Measurements from ENCODE around the gene VIT.

VIT gene

DNA sequence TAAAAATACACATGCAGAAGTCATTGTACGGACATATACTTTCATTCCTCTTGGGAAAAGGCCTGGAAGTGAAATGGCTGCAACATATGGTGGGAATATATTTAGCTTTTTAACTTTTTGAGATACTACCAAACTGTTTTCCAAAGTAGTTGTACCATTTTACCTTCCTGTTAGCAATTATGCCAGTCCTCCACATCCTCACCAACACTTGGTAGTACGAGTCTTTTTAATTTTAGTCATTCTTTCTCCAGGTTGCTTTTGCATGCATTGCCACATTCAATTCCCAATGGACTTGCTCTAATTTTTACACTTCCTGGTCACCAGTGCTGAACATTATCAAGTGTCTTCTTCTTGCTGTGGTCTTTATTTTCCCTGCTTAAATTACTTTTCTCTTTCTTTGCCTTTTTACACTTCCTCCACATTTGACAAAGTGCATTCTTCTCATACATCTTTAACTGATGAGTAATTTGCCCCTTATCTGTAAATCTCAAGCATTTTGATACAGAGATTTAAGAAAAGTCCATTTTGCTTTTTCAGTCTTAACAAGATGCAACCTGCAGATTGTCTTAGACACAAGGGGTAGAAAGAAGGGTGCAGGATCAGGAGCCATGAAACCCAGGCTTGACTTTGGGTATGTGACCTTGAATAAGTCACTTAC lies 14.5 kb downstream of the VIT start:
- no peak for DNase-seq

- no peak for DNase-seq
These were observed 15.3 kb downstream of the VIT start for GRCh38 chr2:36711741-36712314.

GRCh38 chr2:36713310-36713709 lies 16.8 kb downstream of the VIT start:
- DNase-seq = no peak

DNA sequence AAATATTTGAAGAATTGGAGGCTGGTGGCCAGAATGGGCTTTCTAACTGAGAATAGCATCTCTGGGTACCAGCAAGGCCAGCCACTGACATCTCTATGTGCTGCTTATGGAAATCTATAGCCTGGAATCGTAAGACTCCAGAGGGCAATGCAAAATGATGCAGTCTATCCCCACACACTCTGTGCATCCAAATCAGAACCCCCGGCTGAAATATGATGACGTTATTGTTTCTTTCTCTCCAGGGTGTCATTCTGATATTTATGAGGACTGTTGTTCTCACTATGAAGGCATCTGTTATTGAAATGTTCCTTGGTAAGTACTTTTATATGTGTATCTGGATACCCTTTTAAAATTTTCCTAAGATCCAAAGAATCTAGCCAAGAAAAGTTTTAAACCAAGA lies 19.6 kb downstream of the VIT start:
- no peak for DNase-seq

GRCh38 chr2:36717603-36718266 lies 21.2 kb downstream of the VIT start:
- no peak for DNase-seq

- no peak for DNase-seq
These were observed 31.0 kb downstream of the VIT start for GRCh38 chr2:36727550-36727949.

DNA sequence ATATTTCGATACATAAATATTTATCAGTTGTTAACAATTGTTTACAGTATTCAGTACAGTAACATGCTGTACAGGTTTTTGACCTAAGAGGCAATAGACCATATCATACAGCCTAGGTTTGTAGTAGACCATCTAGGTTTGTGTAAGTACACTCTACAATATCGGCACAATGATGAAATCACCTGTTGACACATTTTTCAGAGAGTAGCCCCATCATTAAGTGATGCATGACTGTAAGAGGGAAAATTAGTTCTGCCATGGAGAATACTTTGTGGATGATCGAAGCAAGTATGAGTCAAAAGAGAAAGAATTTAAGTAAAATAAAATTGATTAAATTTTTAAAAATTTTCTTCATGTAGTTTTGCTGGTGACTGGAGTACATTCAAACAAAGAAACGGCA lies 32.6 kb downstream of the VIT start:
- DNase-seq = no peak

DNA sequence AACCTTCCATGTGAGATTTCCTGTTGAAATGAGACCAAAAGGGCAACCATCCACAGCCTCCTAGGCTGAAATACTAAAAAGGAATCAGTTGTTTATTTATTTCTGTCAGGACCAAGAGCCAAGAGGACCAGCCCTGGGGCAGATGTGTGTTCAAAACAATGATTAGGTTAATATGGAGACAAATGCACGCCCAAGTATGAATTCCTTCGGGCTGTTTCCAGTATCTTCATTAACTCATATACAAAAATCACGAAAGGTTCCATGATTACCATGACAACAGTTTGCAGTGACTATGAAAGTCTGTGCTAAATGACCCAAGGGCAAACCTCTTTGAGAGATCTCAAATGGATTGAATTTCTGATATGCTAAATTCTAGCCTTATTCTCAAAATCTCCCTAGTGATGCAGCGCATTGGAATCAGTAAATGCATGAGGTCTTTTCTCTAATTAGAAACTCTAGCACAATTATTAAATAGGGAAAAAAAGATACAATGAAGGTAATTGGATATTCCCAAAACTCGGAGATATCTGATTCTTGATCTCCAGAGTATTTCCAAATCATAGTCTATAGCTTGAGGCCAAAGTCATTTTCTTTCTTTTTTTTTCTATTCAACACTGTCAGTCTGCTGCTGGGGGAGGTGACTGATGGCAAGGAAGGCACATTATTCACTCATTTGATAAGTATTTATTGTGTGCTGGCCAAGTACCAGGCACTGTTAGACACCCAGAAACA lies 35.6 kb downstream of the VIT start:
- DNase-seq = no peak

- no peak for DNase-seq
These were observed 36.1 kb downstream of the VIT start for GRCh38 chr2:36732673-36733036.

DNA sequence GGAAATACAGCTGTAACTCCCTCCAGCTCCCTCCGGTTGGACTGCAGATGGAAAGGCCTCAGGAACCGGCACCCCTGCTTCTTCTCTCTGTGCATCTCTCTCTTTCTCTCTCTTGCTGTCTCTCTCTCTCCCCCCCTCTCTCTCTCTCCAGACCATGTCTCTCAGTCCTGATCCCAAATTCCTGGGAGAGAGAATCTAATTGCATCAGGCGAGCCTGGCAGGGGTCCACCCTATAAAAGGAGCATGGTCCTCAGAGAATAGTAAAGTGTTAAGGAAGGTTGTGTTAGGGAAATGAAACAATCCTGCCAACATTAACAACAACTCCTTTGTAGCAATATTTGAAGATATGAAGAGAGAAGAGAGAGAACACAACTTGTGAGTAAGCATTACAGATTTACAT lies 36.7 kb downstream of the VIT start:
- DNase-seq = no peak

GRCh38 chr2:36734304-36734703 lies 37.8 kb downstream of the VIT start:
- DNase-seq = no peak

DNA sequence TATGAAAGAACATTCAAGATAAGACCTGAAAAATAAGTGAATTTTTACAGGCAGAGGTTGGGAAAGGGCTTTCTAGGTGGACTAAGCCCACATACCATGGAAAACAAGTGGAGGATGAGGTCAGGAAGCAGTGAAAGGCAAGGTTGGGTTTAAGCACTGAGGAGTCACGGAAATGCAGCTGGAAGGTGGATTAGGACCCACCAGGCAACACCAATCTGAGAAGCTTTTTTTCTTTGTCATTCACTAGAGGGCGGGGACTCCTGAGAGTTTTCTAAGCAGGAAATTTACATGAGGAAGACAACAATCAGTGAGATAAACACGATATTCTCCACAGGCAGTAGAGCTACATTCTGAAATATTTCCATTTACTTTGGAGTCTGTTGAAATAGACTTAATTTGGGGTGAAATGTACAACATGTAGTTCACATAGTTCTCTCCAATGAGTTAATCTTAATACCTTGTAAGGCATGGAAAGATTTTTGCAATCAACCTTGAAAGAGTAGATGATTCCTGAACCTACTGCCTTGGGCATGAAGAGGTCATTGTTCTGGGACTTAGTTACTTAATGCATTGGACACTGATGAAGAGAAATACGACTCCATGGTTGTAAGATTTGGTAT lies 40.7 kb downstream of the VIT start:
- no peak for DNase-seq

- DNase-seq = no peak
These were observed 43.6 kb downstream of the VIT start for GRCh38 chr2:36740061-36740460.

DNA sequence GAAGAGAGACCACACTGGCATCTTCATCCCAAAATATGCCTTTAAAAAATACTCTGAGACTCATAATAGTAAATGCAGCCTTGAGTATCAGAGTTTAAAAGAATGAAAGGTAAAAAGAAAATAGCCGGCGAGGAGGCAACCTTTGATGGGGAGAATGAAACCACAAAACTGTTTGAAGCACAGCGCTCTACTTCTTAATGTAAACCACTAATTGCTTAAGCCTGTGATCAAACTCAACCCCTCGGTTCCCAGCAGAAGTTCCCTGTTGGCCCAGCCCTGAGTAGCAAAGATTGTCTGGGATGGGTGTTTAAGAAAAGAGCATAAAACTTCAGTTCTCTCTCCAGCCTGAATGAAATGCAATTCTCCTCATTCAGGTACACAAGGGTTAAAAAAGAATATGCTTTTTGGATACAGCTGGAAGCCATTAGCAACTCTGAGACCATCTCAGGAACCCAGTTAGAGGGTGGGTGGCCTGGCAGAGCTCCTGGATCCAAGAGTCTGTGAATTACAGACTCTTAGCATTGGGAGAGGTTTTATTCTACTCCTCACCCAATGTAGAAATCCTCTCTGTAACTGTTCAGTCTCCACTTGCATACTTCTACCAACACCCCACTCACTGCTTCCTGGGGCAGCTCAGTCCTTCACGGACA lies 44.8 kb downstream of the VIT start:
- DNase-seq = no peak

GRCh38 chr2:36743954-36744353 lies 47.4 kb downstream of the VIT start:
- DNase-seq = no peak

- no peak for DNase-seq
These were observed 51.7 kb downstream of the VIT start for GRCh38 chr2:36748166-36748565.

DNA sequence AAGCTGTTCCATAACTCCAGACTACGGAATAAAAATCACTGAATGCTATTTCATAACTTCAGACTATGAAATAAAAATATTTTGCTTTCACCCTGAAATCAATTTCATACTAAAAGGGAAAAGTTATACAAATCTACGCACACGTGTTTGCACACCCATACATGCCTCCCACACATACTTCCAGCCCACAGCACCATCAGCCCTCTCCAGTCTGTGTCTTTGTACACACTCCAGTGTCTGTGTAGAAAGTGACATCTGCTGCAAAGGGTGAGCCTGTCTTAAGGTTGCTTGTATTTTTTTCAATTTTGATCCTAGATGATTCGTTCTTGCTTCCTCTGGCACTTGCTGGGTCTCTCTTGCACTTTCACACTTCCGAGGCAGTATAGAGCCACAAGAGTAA lies 53.6 kb downstream of the VIT start:
- DNase-seq = no peak

GRCh38 chr2:36753706-36754221 lies 57.3 kb downstream of the VIT start:
- DNase-seq = no peak

DNA sequence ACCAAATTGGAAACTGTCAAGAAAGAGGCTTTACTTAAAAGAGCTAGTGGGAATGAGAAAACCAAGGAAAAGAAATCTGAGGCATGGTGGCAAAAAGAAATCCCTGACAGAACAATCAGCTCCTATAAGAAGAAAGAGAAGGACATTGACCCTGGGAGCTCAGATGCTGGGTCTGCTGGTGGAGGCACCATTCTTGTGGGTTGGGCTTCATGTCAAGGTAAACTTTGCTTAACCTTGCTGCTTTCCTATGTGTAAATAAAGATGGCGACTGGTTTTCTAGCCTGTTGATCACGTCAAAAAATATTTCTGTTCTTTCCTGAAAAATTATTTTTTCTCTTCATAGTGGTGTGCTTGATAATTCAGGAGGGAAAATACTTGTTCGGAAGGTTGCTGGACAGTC lies 58.1 kb downstream of the VIT start:
- no peak for DNase-seq

DNA sequence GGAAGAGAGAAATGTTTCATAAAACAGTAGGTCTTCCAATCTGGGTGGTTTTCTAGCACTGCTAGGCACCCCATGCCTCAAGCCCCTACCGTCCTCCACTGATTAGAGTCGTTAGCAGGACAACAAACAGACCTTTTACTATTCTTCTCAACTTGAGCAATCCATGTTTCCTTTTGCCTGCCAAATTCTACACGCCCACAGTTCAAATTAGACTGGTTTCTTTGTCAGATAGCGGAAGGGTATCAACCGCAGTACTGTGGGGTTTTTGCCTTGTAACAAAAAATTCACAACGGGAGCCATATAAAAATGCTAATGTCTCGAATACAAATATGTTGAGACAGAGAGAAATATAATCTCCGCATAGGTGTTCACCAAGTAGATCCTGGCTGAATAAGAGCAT lies 59.9 kb downstream of the VIT start:
- no peak for DNase-seq

DNA sequence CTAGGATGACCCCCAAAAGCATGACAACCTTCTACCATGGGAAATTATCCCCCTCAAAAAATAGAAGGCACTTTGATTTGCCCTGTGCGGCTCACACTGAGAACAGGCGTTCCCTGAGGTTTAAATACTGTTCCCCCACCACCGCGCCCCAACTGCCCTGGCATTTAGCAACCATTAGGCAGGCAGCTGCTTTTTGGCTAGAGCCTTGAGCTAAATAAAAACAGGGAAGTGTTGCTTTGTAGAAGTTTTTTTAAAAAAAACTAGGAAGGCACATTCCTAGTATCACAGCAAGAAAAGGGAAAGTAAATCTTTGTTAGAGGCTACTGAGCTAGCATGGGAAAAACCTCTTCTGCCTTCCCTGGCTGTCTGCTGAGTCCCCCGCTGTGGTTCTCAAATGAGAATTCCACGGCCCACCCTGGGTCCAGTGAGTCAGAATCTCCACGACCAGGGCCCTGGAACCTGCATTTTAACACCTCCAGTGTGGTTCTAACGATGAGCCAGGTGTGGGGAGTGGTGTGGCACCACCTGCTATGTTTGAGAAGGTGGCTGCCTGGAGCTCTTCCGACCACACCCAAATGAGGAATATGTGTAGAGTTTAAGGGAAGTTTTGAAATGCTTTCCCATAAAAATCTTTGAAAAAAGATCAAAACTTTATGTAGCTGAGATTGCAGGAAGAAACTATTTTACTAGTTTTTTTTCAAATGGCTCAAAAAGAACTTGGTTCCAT lies 66.4 kb downstream of the VIT start:
- DNase-seq = no peak

DNA sequence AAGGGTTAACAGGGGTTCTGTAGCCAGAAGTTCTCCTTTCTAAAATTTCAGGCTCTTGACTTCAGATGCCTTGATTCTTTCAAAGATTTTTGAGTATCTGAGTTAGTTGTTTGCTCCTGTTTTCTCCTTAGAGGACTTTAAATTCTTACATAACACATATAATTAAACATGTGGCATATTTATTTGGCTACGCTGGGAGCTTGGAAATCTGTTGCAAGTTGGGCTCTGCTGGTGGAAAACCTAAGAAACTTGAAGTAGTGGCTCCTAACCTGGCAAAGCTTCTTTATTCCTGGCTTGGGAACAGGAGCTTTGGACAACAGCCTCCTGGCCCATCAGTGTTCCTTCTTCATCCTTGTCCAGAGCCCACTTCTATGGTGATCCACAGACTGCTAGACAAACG lies 72.6 kb downstream of the VIT start:
- no peak for DNase-seq

Data from kidney glomerular epithelial cell (primary cell).